GM19025 (cell line): ENCODE data around the gene SLC22A31.

Experiments
- ATAC-seq: cut with Tn5 transposase; IDR thresholded peaks from one replicate; pipeline ENCODE4 v1.9.1; 2021; ENCODE audit warnings: mild to moderate bottlenecking, low read depth, moderate library complexity; ENCODE audit not compliant: unreplicated experiment

Gene SLC22A31

DNA sequence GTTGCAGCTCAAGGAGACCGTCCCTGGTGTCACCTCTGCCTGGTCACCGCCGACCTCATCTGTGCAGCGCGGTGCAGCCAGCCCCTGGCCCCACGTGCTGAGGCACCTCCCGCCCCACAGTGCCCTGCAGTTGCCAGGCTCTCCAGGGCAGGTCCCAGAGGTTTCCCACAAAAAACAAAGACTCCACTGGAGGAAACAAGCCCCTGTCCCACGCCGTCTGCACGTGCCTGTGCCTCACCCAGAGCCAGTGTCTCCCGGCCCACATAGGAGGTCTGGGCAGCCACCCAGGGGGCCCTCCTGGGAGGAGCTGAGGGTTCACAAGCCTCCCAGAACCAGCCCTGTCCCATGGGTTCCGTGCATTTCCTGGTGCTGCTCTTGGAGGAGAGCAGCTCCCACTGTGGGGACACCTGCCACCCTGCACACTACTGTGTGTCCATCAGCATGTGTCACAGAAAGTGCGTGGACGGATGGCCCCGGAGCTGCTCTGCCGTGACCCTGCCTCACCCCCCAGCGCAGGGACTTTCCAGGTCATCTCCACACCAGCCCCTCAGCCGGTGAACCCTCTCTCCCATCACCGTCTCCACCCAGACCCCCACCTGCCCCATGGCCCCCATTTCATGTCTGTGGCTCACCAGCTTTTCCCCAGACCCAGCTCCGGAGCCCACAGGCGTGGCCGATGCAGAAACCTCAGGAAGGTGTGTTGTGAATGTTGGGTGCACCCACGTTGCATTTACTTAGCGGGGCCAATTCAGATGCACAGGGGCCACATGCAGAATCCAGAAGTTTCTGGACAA is 45.8 kb downstream of the SLC22A31 start:
- ATAC-seq: no peak

DNA sequence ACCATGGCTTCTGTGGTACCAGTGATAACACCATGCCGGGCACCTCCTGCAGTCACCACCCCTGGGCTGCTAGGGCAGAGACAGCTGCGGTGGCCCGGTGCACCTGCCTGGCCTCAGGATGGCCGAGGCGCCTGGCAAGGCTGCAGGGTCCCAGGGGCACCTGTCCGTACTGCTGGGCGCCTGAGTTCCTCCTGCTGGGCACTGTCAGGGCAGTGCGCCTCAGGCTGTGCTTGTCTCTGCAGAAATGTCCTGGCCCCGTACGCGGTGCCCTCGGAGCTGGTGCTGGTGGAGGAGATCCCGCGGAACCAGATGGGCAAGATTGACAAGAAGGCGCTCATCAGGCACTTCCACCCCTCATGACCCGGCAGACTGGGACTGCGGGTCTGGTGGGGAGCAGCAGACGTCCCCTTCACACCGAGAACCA is 46.5 kb downstream of the SLC22A31 start:
- ATAC-seq: no peak

DNA sequence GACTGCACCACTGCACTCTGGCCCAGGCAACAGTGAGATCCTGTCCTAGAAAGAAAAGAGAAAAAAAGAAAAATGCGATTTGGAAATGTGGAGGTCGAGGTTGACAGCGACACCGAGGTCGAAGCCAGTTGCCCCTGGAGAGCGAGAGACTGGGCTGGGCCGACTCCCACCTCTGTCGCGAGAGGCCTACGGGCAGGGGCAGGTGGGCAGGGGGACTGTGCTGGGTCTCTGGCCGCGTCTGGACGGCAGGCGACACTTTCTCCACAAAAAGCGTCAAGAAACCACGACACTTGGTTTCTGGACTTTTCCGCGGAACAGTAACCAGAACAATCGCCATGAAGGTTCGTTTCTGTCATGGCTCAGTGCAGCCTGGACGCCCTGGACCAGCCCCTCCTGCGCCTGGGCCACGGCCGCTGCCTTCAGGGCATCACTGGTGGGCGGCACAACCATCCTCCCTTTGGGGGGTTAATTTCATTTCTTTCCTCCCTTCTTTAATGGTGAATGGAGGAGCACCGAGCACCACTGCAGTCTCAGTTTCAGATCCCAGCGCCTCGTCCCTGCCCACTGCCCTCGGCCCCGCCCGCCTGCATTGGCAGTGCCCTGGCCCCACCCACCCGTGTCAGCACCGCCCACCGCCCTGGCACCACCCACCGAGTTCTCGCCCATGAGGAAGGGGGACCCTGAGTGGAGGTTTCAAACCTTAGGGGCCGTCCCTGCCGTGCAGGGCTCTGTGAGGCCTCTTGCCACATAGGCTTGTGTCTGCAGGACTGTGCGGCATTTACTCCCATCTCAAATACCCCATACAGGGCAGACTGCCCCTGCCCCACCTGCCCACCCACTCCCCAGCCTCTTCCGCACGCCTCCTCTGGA is 47.3 kb downstream of the SLC22A31 start:
- ATAC-seq: no peak

DNA sequence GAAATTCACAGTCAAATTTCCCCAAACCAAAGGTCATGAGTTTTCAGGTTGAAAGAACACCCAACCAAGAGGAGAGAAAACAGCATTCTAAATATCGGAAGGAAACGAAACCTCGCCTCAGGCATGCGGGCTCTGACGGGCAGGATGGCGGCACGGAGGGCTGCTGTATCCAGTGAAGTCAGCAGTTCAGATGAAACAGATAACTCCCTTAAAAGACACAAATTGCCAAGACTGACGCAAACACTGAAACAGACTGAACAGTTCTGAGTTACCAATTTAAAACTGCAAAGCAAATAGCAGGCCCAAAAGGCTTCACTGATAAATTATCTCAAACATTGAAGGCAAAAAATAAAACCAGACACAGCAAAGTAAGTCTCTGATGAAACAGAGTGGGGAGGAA is 49.4 kb downstream of the SLC22A31 start:
- ATAC-seq: no peak

DNA sequence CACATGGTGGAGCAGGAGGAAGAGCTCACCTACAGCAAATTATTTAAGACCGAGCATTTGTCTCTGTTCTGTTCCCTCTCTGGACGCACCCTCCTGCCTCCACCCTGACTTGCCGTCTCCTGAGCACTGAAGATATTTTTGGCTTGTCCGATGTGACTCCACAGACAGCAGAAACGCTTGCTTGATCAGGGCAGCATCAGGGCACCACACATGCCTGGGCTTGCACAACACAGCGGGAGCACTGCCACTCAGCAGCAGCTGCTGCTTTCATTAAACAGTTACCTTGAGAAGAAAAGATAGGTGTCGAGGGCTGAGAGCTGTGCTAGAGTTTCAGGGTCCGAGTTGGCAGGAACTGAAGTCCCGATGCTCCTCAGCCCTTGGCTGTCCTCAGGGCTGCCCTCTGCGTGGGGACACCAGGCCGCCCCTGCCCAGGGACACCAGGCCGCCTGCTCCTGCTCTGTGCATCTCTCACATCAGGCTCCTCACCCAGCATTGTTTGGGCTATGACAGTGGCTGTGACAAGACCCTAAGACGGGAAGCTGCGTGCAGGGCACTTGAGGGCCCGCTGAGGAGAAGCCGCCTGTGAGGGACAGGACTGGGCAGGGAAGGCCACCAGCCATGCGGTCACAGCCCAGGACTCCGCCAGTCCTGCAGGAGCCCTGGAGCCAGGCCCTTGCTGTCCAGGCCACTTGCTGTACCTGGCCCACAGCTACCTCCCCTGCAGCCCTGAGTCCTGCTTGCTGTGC is 50.1 kb downstream of the SLC22A31 start:
- ATAC-seq: no peak

DNA sequence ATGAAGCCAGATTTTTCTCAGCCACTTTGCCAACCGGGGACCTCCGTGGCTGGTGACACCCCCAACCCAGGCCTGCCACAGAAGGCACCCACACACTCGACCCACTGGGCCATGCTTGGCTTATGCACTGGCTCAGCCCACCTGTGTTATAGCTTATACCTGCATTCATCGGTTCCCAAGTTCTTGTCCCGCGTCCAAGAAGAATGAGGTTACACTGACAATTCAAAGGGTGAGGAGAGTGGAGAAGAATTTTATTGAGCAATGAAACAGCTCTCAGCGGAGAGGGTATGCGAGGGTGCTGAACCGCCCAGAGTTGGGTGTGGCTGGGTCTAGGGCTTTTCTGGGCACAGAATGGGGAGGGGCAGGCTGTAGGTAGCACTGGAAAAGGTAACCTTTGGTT is 51.0 kb downstream of the SLC22A31 start:
- ATAC-seq: no peak

DNA sequence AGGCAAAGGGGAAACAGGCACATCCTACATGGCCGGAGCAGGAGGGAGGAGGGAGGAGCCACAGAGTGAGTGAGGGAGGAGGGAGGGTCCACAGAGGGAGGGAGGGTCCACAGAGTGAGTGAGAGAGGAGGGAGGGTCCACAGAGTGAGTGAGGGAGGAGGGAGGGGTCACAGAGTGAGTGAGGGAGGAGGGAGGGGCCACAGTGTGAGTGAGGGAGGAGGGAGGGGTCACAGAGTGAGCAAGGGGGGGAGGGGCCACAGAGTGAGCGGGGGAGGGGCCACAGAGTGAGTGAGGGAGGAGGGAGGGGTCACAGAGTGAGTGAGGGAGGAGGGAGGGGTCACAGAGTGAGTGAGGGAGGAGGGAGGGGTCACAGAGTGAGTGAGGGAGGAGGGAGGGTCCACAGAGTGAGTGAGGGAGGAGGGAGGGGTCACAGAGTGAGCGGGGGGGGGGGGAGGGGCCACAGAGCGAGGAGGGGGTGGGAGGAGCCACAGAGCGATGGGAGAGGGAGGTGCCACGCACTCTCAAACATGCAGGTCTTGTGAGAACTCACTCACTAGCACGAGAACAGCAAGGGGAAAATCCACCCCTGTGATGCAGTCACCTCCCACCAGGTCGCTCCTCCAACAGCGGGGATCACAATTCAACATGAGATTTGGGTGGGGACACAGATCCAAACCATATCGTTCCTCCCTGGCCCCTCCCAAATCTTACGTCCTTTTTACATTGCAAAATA is 53.1 kb downstream of the SLC22A31 start:
- no peak for ATAC-seq

DNA sequence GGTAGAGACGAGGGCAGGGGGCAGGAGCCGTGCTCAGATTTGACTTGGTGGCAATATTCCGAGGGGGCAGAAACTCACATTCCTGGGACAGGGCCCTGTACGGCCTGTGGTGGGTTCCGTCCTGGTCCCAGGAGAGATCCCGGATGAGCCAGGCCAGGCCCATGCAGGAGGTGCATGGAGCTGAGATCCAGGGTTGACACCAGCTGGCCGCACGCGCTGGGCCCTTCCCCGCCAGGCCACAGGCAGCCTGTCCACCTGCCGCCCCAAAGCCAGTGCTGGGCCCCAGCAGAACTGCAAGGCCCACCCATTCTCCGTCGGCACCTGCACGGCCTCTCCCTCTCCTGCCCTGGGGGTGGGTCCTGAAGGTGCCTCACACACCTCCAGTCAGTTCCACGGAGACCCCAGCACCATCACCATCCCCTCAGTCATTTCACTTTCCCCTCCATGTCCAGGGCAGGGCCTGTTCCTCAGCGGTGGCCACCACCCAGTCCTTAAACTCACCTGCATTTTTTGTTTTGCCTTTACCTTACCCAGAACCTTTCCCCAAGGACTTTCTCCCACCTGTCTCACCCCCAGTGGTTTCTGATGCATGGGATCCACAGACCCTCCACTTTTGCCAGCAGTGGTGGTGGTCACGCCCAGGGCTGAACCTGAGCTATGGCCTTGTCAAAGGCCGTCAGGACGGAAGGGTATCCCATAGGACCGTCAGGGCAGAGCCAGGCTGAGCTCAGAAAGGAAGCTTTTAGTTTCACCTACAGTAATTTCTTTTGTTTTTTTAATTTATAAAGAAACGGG is 53.9 kb downstream of the SLC22A31 start:
- ATAC-seq: no peak
